GM20431 (cell line): Measurements from ENCODE around the gene LRIF1.
"Not testable (repeated sequence)": the region's sequence is repeated elsewhere in the genome, so short reads cannot be mapped to it uniquely, and the experiment has no call there.

Experiments used
- in situ Hi-C: fragments of 300-500 bp; cut with MseI, MboI; formaldehyde crosslinking; loops from one replicate; pipeline ENCODE4 v1.15.0; 2020; ENCODE audit warnings: low sequenced_read_pairs; ENCODE audit not compliant: unreplicated experiment

The LRIF1 gene

GRCh38 chr1:110952031-110952430 is 11.7 kb downstream of the LRIF1 start:
- in situ Hi-C loops = no loop called here

GRCh38 chr1:110951161-110951560 is 12.6 kb downstream of the LRIF1 start:
- in situ Hi-C loops = no loop called here

- in situ Hi-C loops = no loop called here
These were observed 15.5 kb downstream of the LRIF1 start for GRCh38 chr1:110948038-110948810.

GRCh38 chr1:110945626-110946025 is 18.1 kb downstream of the LRIF1 start:
- in situ Hi-C loops = no loop called here

- in situ Hi-C loops = no loop called here
These were observed 18.9 kb downstream of the LRIF1 start for GRCh38 chr1:110944806-110945205.

- in situ Hi-C loops = no loop called here
These were observed 27.2 kb downstream of the LRIF1 start for GRCh38 chr1:110936567-110936966.

GRCh38 chr1:110931097-110931496 is 32.6 kb downstream of the LRIF1 start:
- in situ Hi-C loops = not testable (repeated sequence)

- in situ Hi-C loops = no loop called here
These were observed 34.8 kb downstream of the LRIF1 start for GRCh38 chr1:110928904-110929303.

- in situ Hi-C loops = no loop called here
These were observed 35.5 kb downstream of the LRIF1 start for GRCh38 chr1:110928191-110928590.

- in situ Hi-C loops = no loop called here
These were observed 36.1 kb downstream of the LRIF1 start for GRCh38 chr1:110927484-110928075.

- in situ Hi-C loops = no loop called here
These were observed 41.8 kb downstream of the LRIF1 start for GRCh38 chr1:110921953-110922352.

GRCh38 chr1:110918016-110918415 is 45.7 kb downstream of the LRIF1 start:
- in situ Hi-C loops = no loop called here

- in situ Hi-C loops = no loop called here
These were observed 46.9 kb downstream of the LRIF1 start for GRCh38 chr1:110916669-110917306.

- in situ Hi-C loops = no loop called here
These were observed 47.5 kb downstream of the LRIF1 start for GRCh38 chr1:110916274-110916668.

- in situ Hi-C loops = no loop called here
These were observed 47.9 kb downstream of the LRIF1 start for GRCh38 chr1:110915804-110916203.

GRCh38 chr1:110914676-110915075 is 49.0 kb downstream of the LRIF1 start:
- in situ Hi-C loops = no loop called here

GRCh38 chr1:110912784-110913183 is 50.9 kb downstream of the LRIF1 start:
- in situ Hi-C loops = no loop called here

GRCh38 chr1:110903853-110904500 is 59.7 kb downstream of the LRIF1 start:
- in situ Hi-C loops = no loop called here

- in situ Hi-C loops = no loop called here
These were observed 60.8 kb downstream of the LRIF1 start for GRCh38 chr1:110902820-110903463.

- in situ Hi-C loops = no loop called here
These were observed 64.3 kb downstream of the LRIF1 start for GRCh38 chr1:110899458-110899843.
